Measurements from ENCODE around the gene HCRTR1.

- TF ChIP-seq EP300 (IDR thresholded peaks at IDR 0.05; ENCODE audit: borderline replicate concordance) (no peak), REST (IDR thresholded peaks at IDR 0.05; ENCODE audit: low read depth) (no peak), TAF1 (IDR thresholded peaks at IDR 0.05; ENCODE audit: low read depth) (no peak), ZBTB7A (IDR thresholded peaks at IDR 0.05; ENCODE audit: low read depth) (no peak)
Measured at GRCh38 chr1:31580513-31580870, 37.0 kb upstream of the HCRTR1 start.
